Activated naive CD4-positive, alpha-beta T cell treated with Interleukin-2 at 50 U/mL for 16 hours (primary cell): ENCODE measurements around the gene MYO3A.
"Not testable (repeated sequence)": the region's sequence is repeated elsewhere in the genome, so short reads cannot be mapped to it uniquely, and the experiment has no call there.

Experiments used
- DNase-seq: peaks from one replicate; pipeline ENCODE4 v3.0.0-alpha.2; 2020

The MYO3A gene

DNA sequence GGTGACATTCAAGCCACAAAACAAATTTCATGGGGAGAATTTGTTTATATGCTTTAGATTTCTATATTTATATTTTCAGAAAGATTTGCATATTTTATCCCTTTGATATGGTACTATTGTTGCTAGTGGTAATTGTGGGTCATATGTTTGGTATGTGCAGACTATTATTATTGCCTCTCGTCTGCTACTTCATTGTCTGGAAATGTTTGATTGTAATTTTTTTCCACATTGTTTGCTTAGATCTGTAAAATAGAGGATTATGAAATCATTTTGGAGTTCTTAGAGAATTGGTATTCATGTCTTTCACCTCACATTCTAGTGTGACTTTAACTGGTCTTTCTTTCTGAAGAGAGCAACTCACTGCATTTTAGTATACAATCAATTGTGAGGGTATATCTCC is 44.7 kb downstream of the MYO3A start:
- no peak for DNase-seq

DNA sequence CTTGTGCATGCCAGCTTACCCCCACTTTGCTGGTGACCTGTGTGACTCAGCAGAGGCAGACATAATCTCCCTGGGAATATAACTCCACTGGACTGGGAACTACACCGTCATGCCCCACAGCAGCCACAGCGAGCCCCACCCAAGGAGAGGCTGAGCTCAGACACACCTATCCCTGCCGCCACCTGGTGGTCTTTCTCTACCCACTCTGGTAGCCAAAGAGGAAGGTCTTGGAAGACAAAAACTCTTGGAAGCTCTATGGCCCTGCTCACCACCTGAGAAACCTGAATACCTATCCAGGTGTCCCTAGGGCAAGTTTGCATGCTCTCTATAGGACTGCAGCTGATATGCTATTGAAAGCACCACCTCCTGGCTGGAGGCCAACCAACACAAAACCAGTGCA is 48.1 kb downstream of the MYO3A start:
- no peak for DNase-seq

GRCh38 chr10:25988583-25988982 is 54.6 kb downstream of the MYO3A start:
- DNase-seq, result no peak

- no peak for DNase-seq
Measured at GRCh38 chr10:25989951-25990350, 55.9 kb downstream of the MYO3A start.

DNA sequence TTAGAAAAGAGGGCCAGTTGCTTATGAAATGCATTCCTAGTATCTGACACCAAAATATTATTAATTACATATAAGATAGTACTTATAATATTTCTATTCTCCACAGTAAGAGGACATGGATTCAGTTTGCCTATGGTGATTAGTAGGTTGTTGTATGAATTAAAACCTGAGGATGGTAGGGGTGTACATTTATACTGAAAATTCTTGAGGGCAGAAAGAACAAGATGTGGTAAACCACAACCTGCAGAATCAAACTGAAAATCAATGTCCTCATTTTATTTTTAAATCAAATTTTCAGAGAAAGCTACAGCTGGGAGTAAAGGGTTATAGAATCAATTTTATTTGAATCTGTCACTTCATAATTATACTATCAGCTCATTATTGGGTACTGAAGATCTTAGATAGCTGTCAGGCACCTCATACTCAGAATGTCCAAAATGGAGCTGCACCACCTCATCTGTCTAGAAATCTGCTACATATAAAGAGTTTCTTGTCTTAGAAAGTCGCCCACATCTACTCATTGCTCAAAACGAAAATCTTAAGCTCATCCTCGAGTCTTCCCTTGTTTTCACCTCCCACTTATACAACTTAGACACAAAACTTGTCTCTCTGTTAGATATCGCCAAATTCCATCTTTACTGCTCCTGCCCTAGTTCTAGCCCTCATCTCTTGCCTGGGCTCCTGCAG is 65.4 kb downstream of the MYO3A start:
- DNase-seq, result no peak

DNA sequence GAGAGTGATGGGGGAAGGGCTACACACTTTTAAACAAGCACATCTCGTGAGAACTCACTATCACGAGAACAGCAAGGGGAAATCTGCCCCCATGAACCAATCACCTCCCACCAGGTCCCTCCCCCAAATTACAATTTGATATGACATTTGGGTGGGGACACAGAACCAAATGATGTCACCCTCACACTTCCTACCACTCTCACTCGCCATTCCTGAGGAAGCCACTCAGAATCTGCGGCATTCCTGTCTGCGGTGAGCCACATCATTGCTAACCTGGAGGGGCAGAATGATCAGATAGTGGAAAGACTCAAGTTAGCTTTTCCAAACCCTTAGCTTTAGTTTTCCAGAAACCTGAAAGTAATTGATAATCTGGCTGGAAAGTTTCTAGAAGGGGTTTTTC is 66.9 kb downstream of the MYO3A start:
- DNase-seq, result no peak

DNA sequence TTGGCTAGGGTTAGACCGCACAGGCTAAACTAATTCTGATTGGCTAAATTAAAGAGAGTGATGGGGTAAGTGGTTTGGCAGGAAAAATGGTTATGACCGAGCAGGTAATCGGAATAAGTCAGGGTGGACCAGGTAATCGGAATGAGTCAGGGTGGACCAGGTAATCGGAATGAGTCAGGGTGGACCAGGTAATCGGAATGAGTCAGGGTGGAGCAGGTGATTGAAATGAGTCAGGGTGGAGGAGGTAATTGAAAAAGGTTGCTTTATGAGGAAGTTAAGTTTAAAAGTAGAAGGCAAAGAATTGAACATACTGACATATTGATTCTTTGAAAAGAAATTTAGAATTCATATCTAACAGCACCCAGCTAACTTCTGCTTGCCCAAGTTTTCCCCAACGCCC is 68.4 kb downstream of the MYO3A start:
- DNase-seq, result not testable (repeated sequence)

GRCh38 chr10:26015092-26015491 is 81.1 kb downstream of the MYO3A start:
- no peak for DNase-seq

- no peak for DNase-seq
Measured at GRCh38 chr10:26022831-26023230, 88.8 kb downstream of the MYO3A start.

GRCh38 chr10:26024303-26024702 is 90.3 kb downstream of the MYO3A start:
- no peak for DNase-seq

- DNase-seq, result no peak
Measured at GRCh38 chr10:26025523-26025922, 91.5 kb downstream of the MYO3A start.

GRCh38 chr10:26029858-26030257 is 95.8 kb downstream of the MYO3A start:
- DNase-seq, result no peak

DNA sequence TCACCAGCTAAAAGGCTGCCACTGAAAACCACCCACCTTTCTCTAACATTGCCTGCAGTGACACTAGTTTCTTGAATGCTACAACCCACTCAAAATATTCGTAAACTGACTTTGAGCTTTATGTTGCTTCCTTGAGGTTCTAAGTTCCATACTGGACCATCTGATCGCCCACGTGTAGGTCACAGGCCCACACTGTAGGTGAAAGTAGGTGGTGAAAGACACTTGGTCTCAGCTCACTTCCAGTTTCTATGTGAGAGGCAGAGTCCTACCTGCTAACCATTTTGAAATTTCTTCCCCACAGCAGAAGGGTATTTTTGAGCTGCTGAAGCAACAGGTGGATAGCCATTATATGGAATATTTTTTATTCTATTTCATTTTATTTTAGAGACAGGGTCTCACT is 97.3 kb downstream of the MYO3A start:
- DNase-seq, result no peak

DNA sequence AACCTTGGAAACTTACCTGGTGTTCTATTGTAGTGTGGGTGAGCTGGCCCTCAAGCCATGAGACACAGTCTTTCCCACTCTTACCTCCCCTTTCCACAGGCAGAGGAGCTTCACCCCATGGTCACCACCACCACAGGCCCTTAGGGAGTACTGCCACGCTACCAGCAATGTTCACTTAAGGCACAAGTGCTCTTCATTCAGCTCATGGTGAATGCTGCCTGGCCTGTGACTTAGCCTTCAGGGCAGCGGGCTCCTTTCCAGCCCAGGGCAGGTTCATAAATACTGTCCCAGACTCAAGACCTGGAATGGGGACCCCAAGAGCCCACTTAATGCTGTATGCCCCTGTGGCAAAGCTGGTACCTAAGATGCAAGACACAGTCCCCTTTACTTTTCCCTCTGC is 109.4 kb downstream of the MYO3A start:
- DNase-seq, result no peak

GRCh38 chr10:26044141-26044749 is 110.2 kb downstream of the MYO3A start:
- DNase-seq, result no peak

DNA sequence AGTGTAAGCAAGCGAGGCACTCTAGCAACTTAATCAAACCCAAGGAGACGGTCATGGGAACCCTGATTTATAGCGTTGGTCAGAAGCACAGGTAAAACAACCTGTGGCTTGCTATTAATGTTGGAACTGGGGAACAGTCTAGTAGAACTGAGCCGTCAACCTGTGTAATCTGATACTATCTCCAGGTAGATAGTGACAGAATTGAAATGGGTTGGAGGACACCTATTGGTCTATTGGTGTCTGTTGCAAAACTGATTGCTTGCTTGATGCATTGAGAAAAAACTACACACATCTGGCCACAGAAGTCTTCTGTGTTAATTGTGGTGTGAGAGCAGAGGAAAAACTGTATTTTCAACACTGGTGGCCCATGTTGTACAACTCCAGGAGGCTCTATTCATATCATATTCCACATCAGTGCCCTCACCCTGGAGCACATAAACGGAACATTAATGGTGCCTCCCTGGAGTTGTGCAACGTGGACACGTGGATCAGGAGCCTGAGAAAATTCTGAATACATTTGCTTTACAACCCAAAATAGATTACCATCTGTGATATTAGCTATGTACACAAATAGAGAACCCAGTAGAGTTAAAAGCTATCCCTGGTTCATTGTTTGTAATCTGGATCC is 112.2 kb downstream of the MYO3A start:
- DNase-seq, result no peak

GRCh38 chr10:26048756-26049155 is 114.7 kb downstream of the MYO3A start:
- no peak for DNase-seq

DNA sequence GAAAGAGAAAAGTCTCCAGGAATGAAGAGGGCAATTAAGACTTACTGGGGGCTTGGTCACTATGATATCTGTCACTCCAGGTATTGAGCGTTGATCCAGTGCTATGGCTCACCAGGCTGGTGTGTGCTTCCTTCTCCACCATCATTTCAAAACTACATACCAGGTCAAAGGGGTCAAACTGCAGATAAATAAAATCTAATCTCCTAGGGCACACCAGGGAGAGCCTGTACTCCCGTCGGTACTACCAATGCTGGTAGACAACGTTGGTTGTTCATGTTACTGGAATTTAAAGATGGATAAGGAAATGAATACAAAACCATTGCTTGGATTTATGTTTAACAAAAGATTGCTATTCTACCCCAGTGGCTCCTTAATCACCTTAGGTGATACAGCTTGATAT is 118.3 kb downstream of the MYO3A start:
- DNase-seq, result no peak

GRCh38 chr10:26057466-26057865 is 123.4 kb downstream of the MYO3A start:
- no peak for DNase-seq

DNA sequence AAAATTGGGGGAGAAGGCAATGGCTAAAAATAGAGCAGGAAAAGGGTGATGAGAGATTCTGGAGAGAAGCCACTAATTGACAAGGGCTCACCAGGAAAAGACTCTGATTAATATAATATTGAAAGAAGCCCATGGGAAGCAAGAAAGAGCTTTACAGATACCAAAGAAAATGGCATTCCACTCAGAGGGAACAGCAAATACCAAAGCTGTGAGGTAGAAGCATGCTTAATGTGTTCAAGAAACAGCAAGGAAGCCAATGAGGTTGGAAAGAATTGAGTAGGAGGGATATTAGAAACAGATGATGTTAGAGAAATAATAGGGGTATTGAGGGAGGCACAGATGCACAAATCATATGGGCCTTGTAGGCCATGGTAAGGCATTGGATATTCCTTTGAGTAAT is 130.1 kb downstream of the MYO3A start:
- DNase-seq, result no peak

DNA sequence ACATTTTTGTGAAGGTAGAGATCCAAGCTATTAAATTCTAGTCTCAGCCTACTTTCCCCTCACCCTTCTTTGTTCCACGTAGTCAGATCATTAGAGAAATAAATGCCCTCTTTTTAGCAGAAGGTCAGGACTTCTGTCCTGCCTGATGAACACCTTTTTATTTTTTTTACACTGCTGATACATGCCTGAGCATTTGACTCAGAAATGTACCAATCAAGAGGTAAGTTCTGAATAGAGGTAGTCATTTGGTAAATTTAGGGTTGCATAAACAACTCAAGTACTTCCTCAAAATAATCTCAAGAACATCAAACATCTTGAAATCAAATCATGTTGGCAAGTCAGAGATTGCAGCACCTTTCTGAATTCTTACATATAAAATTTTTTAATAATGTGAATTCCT is 133.7 kb downstream of the MYO3A start:
- DNase-seq, result no peak

- not testable (repeated sequence) for DNase-seq
Measured at GRCh38 chr10:26080971-26081370, 146.9 kb downstream of the MYO3A start.

DNA sequence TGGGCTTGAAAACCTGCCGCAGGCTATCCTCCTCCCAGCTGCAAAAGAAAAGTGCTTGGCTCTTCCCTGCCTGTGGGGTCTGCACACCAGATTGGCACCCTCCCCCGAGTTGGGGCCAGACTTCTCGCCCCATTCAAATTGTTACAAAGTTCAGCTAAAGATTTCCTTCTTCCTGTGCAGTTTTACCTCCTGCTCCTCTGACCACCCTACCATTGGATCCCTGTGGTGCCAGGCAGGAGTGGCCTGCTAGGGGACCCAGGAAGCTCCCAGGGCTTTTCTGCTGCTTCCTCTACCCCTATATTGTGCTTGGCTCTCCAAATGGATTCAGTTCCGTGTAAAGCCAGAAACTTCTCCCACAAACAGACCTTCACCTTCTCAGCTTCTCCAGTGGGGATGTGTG is 147.4 kb downstream of the MYO3A start:
- DNase-seq, result no peak

DNA sequence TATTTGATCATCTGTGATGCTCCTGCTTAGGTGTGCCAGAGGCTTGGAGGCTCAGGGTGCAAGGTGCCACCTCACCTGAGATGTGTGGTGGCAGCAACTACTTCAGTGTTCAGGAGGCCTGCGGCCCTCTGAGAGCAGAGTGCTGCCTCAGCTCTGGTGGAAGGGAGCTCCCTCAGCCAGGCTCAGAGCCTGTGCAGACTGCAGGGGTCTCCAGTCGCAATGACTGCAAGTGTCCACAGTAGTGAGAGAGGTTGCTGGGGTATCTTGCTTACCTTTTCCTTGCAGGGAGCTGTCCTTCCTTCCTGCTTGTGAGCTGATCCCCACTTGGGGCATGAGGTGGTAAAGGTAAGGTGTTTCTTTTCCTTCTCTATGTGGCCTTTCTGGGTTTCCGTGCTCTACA is 151.5 kb downstream of the MYO3A start:
- DNase-seq, result no peak

DNA sequence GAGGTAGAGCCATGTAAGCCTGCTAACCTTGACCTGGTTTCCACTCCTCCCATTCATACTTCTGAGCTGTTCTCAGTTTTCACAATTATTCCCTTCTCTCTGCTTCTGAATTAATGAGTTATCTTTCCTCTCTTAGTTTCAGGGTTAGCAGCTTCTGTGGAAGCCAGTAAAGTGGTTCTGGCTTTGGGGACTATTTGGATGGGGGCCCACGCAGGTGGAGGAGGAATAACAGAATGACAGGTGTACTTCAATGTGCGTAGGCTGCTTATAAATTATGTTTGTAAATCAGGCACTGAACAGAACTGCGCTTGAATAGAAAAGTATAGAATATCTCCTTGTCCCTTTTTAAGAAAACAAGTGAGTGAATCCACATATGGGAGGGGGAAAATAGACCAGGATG is 153.6 kb downstream of the MYO3A start:
- DNase-seq, result no peak
